MCF 10A (cell line): ENCODE measurements around the gene ERC2. TPM values are rescaled to one million over a fixed set of nuclear protein-coding genes. Genes with fewer than 3 reads are reported as not detected.

Experiments
- BruUV-seq: library from RNA; stranded (reverse); fragments of 400-500 nt; replicated peaks from 2 replicates; lab custom pipeline; 2021; lab: Mats Ljungman, UMichigan
- CTCF ChIA-PET: fragments of 300-600 bp; sonication (Branson Sonifier 250); formaldehyde crosslinking; extraction: SDS; loops from one replicate; lab custom pipeline; 2021; ENCODE audit warnings: antibody characterized with exemption, inconsistent platforms; lab: Yijun Ruan, JAX
- POLR2A ChIA-PET: fragments of 300-600, 350-650 bp; sonication (Branson Sonifier 250); formaldehyde crosslinking; extraction: SDS; loops from one replicate; lab custom pipeline; 2020; ENCODE audit warnings: antibody characterized with exemption, inconsistent platforms; lab: Yijun Ruan, JAX
- DNase-seq: peaks from one replicate; pipeline ENCODE4 v3.0.0-alpha.2; 2018; ENCODE audit not compliant: unreplicated experiment
- H3K27ac Mint-ChIP-seq: one replicate; pipeline ENCODE4 v1.8.0; 2022; ENCODE audit warnings: mild to moderate bottlenecking, low read depth, mixed read lengths; ENCODE audit not compliant: unreplicated experiment
- H3K27me3 Mint-ChIP-seq: one replicate; pipeline ENCODE4 v1.8.0; 2022; ENCODE audit warnings: mixed read lengths; ENCODE audit not compliant: insufficient read depth, unreplicated experiment
- H3K36me3 Mint-ChIP-seq: one replicate; pipeline ENCODE4 v1.8.0; 2022; ENCODE audit warnings: mild to moderate bottlenecking, moderate library complexity, mixed read lengths; ENCODE audit not compliant: insufficient read depth, unreplicated experiment
- H3K4me1 Mint-ChIP-seq: one replicate; pipeline ENCODE4 v1.8.0; 2022; ENCODE audit warnings: mixed read lengths; ENCODE audit not compliant: insufficient read depth, unreplicated experiment
- H3K4me3 Mint-ChIP-seq: one replicate; pipeline ENCODE4 v1.8.0; 2022; ENCODE audit warnings: mild to moderate bottlenecking, moderate library complexity, mixed read lengths; ENCODE audit not compliant: unreplicated experiment
- H3K9me3 Mint-ChIP-seq: one replicate; pipeline ENCODE4 v1.8.0; 2022; ENCODE audit warnings: mixed read lengths; ENCODE audit not compliant: unreplicated experiment
- CTCF ChIP-seq: fragments of 200-600 bp; IDR thresholded peaks from one replicate; pipeline ENCODE4 v1.8.0; 2022; ENCODE audit warnings: antibody characterized with exemption, mild to moderate bottlenecking; ENCODE audit not compliant: unreplicated experiment
- intact Hi-C: fragments of 100-400 bp; cut with micrococcal nuclease; formaldehyde crosslinking; loops from 2 replicates; pipeline ENCODE4 v1.14.1; 2022
- total RNA-seq: library from RNA; stranded (reverse); gene quantifications from 2 replicates; pipeline ENCODE4 v1.2.3, GENCODE V29; 2022

ERC2 gene
- total RNA-seq, 1 experiment from 2014 or later, result 0.42 TPM

- Mint-ChIP-seq H3K4me3 (no peak overlapping the region), H3K27ac (no peak overlapping the region), H3K27me3 (peaks cover 24% of the 10 kb centered on the region), H3K9me3 (no peaks in the 10 kb centered on the region), H3K36me3 (no peaks in the 10 kb centered on the region), H3K4me1 (no peaks in the 10 kb centered on the region)
- intact Hi-C loops, result no loop called here
- CTCF ChIA-PET, result interaction anchor here (1.0 kb wide), 1 partner anchor 844 kb away, joined by 4 read pairs; no protein-coding TSS in a partner anchor
- no peak for TF ChIP-seq CTCF
- POLR2A ChIA-PET, result interaction anchor here (0.7 to 1.1 kb wide), 2 partner anchors 10 to 147 kb away, joined by 3 read pairs; no protein-coding TSS in a partner anchor
- BruUV-seq, result no TSS peak
- DNase-seq, result no peak
Measured at GRCh38 chr3:55714057-55714456, 754.2 kb downstream of the ERC2 start.

GRCh38 chr3:55711646-55712045 lies 756.6 kb downstream of the ERC2 start:
- no peak for TF ChIP-seq CTCF
- intact Hi-C loops, result no loop called here
- no peak for DNase-seq
- Mint-ChIP-seq H3K4me3 (no peak overlapping the region), H3K4me1 (no peaks in the 10 kb centered on the region), H3K27ac (no peak overlapping the region), H3K9me3 (no peaks in the 10 kb centered on the region), H3K36me3 (no peaks in the 10 kb centered on the region), H3K27me3 (peaks cover 15% of the 10 kb centered on the region)
- POLR2A ChIA-PET, result no interaction called here
- BruUV-seq, result no TSS peak
- CTCF ChIA-PET, result interaction anchor here (1.9 kb wide), 1 partner anchor 10 kb away, joined by 7 read pairs; no protein-coding TSS in a partner anchor

- Mint-ChIP-seq H3K27ac (no peak overlapping the region), H3K4me1 (no peaks in the 10 kb centered on the region), H3K4me3 (no peak overlapping the region), H3K9me3 (no peaks in the 10 kb centered on the region), H3K36me3 (no peaks in the 10 kb centered on the region), H3K27me3 (no peaks in the 10 kb centered on the region)
- no peak for DNase-seq
- no TSS peak for BruUV-seq
- ChIA-PET CTCF (interaction anchor here (0.5 to 1.3 kb wide), 4 partner anchors 11 to 541 kb away, joined by 3 to 6 read pairs (median 4); no protein-coding TSS in a partner anchor), POLR2A (no interaction called here)
- TF ChIP-seq CTCF, result no peak
- intact Hi-C loops, result no loop called here
Measured at GRCh38 chr3:55709411-55710012, 758.8 kb downstream of the ERC2 start.

- intact Hi-C loops, result no loop called here
- Mint-ChIP-seq H3K4me3 (no peak overlapping the region), H3K9me3 (no peaks in the 10 kb centered on the region), H3K4me1 (no peaks in the 10 kb centered on the region), H3K36me3 (no peaks in the 10 kb centered on the region), H3K27me3 (no peaks in the 10 kb centered on the region), H3K27ac (no peak overlapping the region)
- no TSS peak for BruUV-seq
- ChIA-PET CTCF (interaction anchor here (0.6 to 0.7 kb wide), 2 partner anchors 36 to 541 kb away, joined by 3 to 4 read pairs; no protein-coding TSS in a partner anchor), POLR2A (no interaction called here)
- DNase-seq, result no peak
- TF ChIP-seq CTCF, result no peak
Measured at GRCh38 chr3:55708921-55709320, 759.3 kb downstream of the ERC2 start.
